SKM-1 (cell line): ENCODE results near the gene UGT1A7.
"Not testable (repeated sequence)": the region's sequence is repeated elsewhere in the genome, so short reads cannot be mapped to it uniquely, and the experiment has no call there.

ENCODE experiments used
- DNase-seq: peaks from one replicate; lab custom pipeline; 2025; ENCODE audit not compliant: unreplicated experiment; lab: John Stamatoyannopoulos, UW

The UGT1A7 gene

DNA sequence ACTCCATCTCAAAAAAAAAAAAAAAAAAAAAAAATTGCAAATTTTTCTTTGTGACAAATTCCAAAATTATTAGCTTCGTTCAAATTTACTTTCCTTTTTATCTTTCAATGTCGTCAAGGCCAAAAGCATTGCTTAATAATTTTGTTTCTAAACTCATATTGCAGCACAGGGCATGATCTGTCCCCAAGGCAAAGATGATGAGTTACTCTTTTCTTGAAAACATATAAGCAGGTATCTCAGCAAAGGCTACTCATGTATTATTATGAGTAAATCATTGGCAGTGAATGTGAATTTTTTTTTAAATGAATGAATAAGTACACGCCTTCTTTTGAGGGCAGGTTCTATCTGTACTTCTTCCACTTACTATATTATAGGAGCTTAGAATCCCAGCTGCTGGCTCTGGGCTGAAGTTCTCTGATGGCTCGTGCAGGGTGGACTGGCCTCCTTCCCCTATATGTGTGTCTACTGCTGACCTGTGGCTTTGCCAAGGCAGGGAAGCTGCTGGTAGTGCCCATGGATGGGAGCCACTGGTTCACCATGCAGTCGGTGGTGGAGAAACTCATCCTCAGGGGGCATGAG lies at the start of gene UGT1A7:
Gene UGT1A7, plus strand, starts transcription at position 381 of the 579 bp plus-strand sequence. Its CDS starts 37 bp downstream, at position 418.
- DNase-seq, result no peak

GRCh38 chr2:233636306-233636705 lies 45.4 kb upstream of the UGT1A7 start, which contains the start of gene UGT1A10:
TSS of gene UGT1A10 (plus strand) at chr2:233636448. CDS start at chr2:233636523, 75 bp downstream.
- not testable (repeated sequence) for DNase-seq

DNA sequence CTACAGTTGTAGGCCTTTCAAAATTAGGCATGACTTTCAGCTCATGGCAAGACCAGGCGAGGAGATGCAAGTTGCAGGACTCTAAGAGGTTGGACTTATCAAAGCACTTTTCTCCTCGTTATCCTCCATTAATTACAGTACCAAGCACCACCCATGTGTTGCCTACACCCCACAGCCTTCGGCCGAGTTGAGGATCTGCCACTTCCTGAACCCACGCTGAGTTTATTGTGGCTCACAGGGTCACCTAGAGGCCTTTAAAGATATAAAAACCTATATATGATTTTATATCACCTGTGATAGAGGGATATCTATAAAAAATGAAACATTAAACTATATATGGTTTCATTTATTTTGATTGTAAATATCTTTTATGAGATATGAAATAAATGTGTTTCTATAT lies 42.9 kb upstream of the UGT1A7 start:
- DNase-seq, result no peak

- DNase-seq, result no peak
These were observed 41.8 kb upstream of the UGT1A7 start for GRCh38 chr2:233639860-233640259.

DNA sequence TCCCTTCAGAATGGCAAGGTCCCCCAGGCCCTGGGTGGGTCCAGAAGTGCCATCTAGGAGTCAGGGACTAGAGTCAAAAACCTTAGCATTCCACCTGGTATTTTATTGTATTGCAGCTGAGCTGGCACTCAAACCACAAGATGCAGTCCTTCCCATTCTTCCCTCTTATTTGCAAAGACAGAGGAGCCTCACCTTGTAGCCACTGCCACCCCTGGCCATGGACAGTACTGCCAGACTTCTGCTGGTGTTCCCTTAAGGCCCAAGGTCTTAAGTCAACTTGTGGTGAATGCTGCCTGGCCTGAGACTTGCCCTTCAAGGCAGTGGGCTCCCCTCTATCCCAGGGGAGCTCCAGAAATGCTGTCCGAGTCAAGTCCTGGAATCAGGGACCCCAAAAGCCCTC lies 38.6 kb upstream of the UGT1A7 start:
- DNase-seq, result no peak

DNA sequence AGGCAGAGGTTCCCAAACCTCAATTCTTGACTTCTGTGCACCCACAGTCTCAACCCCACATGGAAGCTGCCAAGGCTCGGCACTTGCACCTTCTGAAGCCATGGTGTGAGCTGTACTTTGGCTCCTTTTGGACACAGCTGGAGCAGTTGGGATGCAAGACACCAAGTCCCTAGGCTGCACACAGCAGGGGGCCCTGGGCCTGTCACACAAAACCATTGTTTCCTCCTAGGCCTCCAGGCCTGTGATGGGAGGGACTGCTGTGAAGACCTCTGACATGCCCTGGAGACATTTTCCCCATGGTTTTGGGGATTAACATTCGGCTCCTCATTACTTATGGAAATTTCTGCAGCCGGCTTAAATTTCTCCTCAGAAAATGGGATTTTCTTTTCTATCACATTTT lies 35.7 kb upstream of the UGT1A7 start:
- DNase-seq, result not testable (repeated sequence)

DNA sequence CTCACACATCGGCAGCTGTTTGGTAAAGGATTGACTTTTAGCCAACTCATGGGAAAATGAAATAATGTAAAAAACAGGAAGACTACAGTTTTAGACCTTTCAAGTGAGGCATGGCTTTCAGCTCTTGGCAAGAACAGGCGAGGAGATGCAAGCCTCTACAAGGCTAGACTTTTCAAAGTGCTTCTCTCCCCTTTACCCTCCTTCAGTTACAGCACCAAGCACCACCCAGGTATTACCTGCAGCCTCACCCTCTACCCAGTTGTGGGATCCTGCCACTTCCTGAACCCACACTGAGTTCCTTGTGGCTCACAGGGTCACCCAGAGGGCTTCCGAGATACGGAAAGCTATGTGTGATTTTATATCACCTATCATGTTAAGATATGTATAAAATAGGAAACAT lies 30.7 kb upstream of the UGT1A7 start:
- no peak for DNase-seq

DNA sequence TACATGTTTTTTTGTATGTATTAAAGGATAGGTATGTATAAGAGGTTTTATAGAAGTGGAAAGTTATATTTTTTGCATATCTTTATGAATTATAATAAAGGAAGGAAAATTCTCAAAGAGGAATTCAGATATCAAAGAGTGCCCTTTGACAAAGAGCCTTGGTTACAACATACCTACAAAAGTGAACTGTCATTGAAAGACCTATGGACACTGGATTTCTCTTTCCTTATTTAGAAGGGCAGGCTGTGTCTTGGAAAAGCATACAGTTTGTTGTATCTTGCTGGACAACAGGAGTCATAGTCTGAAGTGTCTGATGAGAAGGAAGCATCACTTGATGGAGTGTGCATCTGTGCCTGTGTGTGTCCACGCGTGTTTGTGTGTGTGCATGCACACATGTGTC lies 30.3 kb upstream of the UGT1A7 start:
- DNase-seq, result no peak

DNA sequence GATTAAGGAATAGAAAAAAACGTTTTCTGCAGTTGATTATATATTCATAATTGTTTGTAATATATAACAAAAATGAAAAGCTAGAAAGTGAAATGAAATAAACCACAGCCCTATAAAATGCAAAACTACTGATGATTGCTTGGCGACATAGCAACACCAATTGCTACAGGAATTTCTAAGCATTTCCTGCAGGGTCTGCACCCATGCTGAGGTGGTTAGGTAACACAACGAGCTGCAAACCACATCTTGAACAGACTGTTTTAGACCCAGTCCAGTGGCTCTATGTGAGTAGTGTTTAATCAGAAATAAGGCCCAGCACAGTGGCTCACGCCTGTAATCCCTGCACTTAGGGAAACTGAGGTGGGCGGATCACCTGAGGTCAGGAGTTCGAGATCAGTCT lies 27.2 kb upstream of the UGT1A7 start:
- DNase-seq, result no peak

DNA sequence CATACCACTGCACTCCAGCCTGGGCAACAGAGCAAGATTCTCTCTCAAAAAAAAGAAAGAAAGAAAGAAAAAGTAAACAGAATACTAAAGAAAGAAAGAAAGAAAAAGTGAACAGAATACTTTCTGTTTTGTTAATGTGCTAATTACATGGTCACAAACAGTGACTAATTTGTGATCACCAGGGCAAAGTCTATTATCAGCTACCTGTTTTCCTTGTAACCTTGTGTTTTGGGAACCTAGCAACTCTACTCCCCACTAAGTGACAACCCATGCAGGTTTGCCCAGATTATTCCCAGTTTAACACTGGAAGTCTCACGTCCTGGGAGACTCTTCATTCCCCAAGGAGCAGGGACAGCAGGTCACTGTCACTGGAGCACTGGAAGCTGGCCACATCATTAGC lies 26.7 kb upstream of the UGT1A7 start:
- DNase-seq, result no peak

- DNase-seq, result not testable (repeated sequence)
These were observed 25.8 kb upstream of the UGT1A7 start for GRCh38 chr2:233655943-233656342.

DNA sequence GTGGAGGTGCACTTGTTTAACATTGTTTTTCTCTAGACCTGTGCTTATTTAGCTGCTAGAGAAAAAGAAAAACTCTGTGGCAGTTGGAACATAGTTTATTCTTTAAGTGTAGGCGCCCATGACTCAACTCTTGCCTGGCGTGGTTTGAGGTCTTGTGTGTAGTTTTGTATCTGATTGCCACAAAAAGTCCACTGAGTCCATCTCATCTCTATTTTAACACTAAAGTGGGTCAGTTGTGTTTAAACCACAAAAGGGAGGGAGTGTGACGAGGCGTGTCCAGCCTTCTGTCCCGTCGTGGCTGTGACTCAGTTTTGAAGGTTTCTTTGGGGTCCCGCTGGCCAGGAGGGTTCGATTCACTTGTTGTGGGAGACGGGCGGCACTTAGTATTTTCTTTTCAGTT lies 25.3 kb upstream of the UGT1A7 start:
- no peak for DNase-seq

DNA sequence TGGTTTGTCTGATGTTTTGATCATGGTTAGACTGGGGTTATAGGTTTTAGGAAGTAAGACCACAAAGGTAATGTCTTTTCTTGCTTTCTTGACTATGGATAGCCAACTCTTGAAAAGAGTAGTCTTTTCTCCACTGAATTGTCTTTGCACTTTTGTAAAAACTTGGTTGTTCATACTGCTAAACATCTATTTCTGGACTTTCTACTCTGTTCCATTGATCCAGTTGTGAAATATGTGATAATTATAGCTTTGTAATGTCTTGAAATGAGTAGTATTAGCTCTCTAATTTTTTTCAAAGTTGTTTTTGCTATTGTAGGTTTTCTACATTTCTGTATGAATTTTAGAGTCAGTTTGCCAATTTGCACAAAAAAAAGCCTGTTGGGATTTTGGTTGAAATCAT lies 23.1 kb upstream of the UGT1A7 start:
- DNase-seq, result no peak

DNA sequence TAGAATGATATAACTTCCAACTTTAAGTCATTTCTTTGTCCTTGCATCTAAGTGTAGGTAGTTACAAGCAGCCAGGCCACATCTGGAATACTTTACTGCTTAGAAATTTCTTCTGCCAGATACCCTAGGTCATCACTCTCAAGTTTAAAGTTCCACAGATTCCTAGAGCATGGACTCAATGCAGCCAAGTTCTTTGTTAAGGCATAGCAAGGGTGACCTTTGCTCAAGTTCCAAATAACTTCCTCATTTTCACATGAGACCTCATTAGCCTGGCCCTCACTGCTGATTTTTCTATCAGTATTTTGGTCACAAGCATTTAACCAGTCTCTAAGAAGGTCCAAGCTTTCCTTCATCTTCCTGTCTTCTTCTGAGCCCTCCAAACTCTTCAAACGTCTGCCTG lies 17.8 kb upstream of the UGT1A7 start:
- no peak for DNase-seq

DNA sequence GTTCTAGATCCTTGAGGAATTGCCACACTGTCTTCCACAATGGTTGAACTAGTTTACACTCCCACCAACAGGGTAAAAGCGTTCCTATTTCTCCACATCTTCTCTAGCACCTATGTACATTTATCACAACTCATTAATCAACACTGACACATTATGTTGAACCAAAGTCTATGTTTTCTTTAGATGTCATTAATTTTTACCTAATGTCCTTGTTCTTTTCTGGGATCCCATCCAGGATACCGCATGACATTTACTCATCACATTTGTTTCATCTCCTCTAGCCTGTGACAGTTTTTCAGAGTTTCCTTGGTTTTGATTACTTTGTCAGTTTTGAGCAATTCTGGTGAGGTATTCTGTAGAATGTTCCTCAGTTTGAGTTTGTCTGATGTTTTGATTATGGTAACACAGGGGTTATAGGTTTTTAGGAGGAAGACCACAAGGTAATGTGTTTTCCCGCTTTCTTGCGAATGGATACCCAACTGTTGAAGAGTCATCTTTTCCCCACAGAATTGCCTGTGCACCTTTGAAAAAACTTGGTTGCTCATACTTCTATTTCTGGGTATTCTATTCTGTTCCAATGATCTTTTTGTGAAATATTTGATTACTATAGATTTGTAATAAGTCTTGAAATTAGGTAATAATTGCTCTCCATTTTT lies 13.0 kb upstream of the UGT1A7 start:
- DNase-seq, result no peak

GRCh38 chr2:233671290-233672161 lies 10.2 kb upstream of the UGT1A7 start, which contains the start of gene UGT1A9:
TSS of gene UGT1A9 (plus strand) at chr2:233671898. CDS start at chr2:233671935, 37 bp downstream.
- DNase-seq, result no peak

DNA sequence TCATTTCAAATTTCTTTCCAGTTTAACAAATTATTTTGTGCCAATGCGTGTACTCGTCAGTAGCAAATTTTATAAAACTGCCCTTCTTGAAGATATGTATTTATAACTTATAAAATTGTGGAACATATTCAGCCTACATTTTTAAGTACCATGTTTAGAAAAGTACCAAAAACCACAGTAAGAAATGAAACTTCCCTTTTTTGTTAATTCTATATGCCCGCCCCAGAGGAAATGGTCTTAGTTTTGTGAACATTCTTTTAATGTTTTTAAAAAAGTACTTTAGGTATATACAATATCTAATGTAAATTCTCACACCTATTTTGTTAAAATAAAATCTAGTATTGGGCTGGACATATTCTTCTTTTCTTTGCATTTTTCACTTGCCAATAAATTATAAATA lies 8.8 kb upstream of the UGT1A7 start:
- no peak for DNase-seq

- DNase-seq, result no peak
These were observed 7.8 kb upstream of the UGT1A7 start for GRCh38 chr2:233673896-233674295.

- DNase-seq, result no peak
These were observed 7.4 kb upstream of the UGT1A7 start for GRCh38 chr2:233674314-233674713.

GRCh38 chr2:233674995-233675394 lies 6.7 kb upstream of the UGT1A7 start:
- DNase-seq, result no peak

DNA sequence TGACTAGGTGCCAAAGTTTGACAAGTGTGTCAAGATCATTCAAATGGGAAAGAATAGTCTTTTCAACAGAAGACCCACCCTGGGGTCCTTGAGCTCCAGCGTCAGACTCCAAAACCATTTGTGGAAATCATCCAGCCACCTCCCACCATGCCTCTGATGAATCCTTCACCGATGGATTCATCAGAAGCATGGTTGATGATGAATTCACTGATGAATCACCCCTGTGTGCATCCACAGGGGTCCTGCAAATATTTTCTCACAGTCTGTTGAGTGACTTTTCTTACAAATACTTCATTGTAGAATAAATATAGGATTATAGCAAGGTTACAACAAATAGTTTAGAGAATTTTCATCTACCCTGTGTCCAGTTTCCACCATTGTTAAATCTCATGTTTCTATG lies 5.7 kb upstream of the UGT1A7 start:
- DNase-seq, result no peak

- DNase-seq, result no peak
These were observed 2.5 kb upstream of the UGT1A7 start for GRCh38 chr2:233679196-233679595.
